GM12878 (cell line): Measurements from ENCODE around the gene SRPK3.

Experiments
- ATF7 ChIP-seq: fragments of 450-650 bp; IDR thresholded peaks from 2 replicates; pipeline ENCODE4 v1.6.1; 2016; ENCODE audit warnings: low read depth, mild to moderate bottlenecking
- NR2C2 ChIP-seq: IDR thresholded peaks from 2 replicates; pipeline ENCODE4 v1.6.1; 2011; ENCODE audit warnings: borderline replicate concordance, low read depth; ENCODE audit not compliant: control insufficient read depth, insufficient read length
- POLR2A ChIP-seq: IDR thresholded peaks from 2 replicates; pipeline ENCODE4 v1.6.1; 2011; ENCODE audit warnings: low read depth, mild to moderate bottlenecking, low read length
- RCOR1 ChIP-seq: conservative IDR thresholded peaks from 2 replicates; pipeline ENCODE4 v1.6.1; 2012; ENCODE audit warnings: low read depth, low read length, improper control_type of control experiment
- SP1 ChIP-seq: IDR thresholded peaks from one replicate; pipeline ENCODE4 v1.6.1; 2011; ENCODE audit warnings: low read depth, low read length
- TF ChIP-seq, protein P1 (sequence below), 3 experiments: IDR thresholded peaks in 2 of 3; conservative IDR thresholded peaks in 1 of 3; 2 replicates each; pipeline ENCODE4 v1.5.1; 2011; ENCODE audit warnings: low read depth in 3 of 3, low read length in 3 of 3, mild to moderate bottlenecking in 3 of 3, control low read depth in 2 of 3, moderate library complexity in 2 of 3, inconsistent platforms in 1 of 3, mixed read lengths in 1 of 3; ENCODE audit not compliant: control insufficient read depth in 2 of 3, insufficient read depth in 1 of 3; ENCODE audit errors: extremely low read depth in 1 of 3
- TF ChIP-seq, protein P2 (sequence below): IDR thresholded peaks from 2 replicates; pipeline ENCODE4 v1.6.1; 2012; ENCODE audit warnings: low read depth, low read length, improper control_type of control experiment

DNA sequence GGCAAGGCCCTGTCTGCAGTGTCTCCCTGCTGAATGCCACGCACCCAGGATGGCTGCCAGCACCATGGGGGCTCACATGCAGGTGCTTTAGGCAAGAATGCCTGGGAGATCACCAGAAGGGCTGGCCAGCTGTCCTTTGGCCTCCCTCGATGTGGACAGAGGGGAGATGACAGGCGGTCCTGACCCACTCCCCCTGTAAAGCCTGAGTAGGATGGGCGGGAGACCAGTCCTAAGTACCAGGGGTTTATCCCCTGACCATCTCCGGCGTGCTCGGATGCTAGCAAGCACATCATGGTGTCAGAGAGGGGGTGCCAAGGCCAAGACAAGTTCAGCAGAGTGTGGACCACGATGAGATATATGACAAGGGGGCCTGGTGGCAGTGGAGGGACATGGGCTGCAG lies 44.2 kb downstream of the SRPK3 start:
- TF ChIP-seq, protein P1, sequence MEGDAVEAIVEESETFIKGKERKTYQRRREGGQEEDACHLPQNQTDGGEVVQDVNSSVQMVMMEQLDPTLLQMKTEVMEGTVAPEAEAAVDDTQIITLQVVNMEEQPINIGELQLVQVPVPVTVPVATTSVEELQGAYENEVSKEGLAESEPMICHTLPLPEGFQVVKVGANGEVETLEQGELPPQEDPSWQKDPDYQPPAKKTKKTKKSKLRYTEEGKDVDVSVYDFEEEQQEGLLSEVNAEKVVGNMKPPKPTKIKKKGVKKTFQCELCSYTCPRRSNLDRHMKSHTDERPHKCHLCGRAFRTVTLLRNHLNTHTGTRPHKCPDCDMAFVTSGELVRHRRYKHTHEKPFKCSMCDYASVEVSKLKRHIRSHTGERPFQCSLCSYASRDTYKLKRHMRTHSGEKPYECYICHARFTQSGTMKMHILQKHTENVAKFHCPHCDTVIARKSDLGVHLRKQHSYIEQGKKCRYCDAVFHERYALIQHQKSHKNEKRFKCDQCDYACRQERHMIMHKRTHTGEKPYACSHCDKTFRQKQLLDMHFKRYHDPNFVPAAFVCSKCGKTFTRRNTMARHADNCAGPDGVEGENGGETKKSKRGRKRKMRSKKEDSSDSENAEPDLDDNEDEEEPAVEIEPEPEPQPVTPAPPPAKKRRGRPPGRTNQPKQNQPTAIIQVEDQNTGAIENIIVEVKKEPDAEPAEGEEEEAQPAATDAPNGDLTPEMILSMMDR (IDR thresholded peaks at IDR 0.05 in 2 of 3, conservative IDR thresholded peaks at IDR 0.05 in 1 of 3; ENCODE audit: control insufficient read depth in 2 of 3, extremely low read depth in 1 of 3, insufficient read depth in 1 of 3, low read depth in 3 of 3, low read length in 3 of 3) = no peak
- TF ChIP-seq POLR2A = no peak
- TF ChIP-seq SP1 = no peak
- TF ChIP-seq ATF7 = no peak
- no peak for TF ChIP-seq RCOR1
- TF ChIP-seq, protein P2, sequence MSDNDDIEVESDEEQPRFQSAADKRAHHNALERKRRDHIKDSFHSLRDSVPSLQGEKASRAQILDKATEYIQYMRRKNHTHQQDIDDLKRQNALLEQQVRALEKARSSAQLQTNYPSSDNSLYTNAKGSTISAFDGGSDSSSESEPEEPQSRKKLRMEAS = no peak
- no peak for TF ChIP-seq NR2C2
